Stimulated activated CD8-positive, alpha-beta memory T cell treated with anti-CD3 and anti-CD28 coated beads, Interleukin-4, amount 100 ng/mL, for 24 hours (primary cell): Measurements from ENCODE around the gene PLCL1.
"Not testable (repeated sequence)": the region's sequence is repeated elsewhere in the genome, so short reads cannot be mapped to it uniquely, and the experiment has no call there.

Source experiments
- DNase-seq: peaks from one replicate; pipeline ENCODE4 v3.0.0-alpha.2; 2020; ENCODE audit warnings: low read depth

Gene PLCL1

GRCh38 chr2:198000417-198000816, 196.0 kb downstream of the PLCL1 start:
- no peak for DNase-seq

- no peak for DNase-seq
Observed at GRCh38 chr2:198004173-198004572, 199.8 kb downstream of the PLCL1 start.

- no peak for DNase-seq
Observed at GRCh38 chr2:198004921-198005829, 200.8 kb downstream of the PLCL1 start.

GRCh38 chr2:198006733-198007132, 202.3 kb downstream of the PLCL1 start:
- no peak for DNase-seq

GRCh38 chr2:198008230-198008629, 203.8 kb downstream of the PLCL1 start:
- DNase-seq: no peak

- DNase-seq: no peak
Observed at GRCh38 chr2:198012025-198012424, 207.6 kb downstream of the PLCL1 start.

GRCh38 chr2:198016243-198016642, 211.8 kb downstream of the PLCL1 start:
- DNase-seq: no peak

GRCh38 chr2:198017068-198017467, 212.7 kb downstream of the PLCL1 start:
- DNase-seq: no peak

- DNase-seq: no peak
Observed at GRCh38 chr2:198028955-198029354, 224.6 kb downstream of the PLCL1 start.

- not testable (repeated sequence) for DNase-seq
Observed at GRCh38 chr2:198029576-198029975, 225.2 kb downstream of the PLCL1 start.

- DNase-seq: no peak
Observed at GRCh38 chr2:198033626-198034025, 229.2 kb downstream of the PLCL1 start.

GRCh38 chr2:198036029-198036879, 231.9 kb downstream of the PLCL1 start:
- DNase-seq: no peak

- no peak for DNase-seq
Observed at GRCh38 chr2:198040835-198041234, 236.4 kb downstream of the PLCL1 start.

GRCh38 chr2:198042189-198042588, 237.8 kb downstream of the PLCL1 start:
- no peak for DNase-seq

GRCh38 chr2:198044777-198045176, 240.4 kb downstream of the PLCL1 start:
- no peak for DNase-seq

- no peak for DNase-seq
Observed at GRCh38 chr2:198045227-198045626, 240.8 kb downstream of the PLCL1 start.

- DNase-seq: no peak
Observed at GRCh38 chr2:198052741-198053140, 248.3 kb downstream of the PLCL1 start.

GRCh38 chr2:198053148-198053547, 248.8 kb downstream of the PLCL1 start:
- DNase-seq: no peak

- no peak for DNase-seq
Observed at GRCh38 chr2:198053776-198054175, 249.4 kb downstream of the PLCL1 start.

GRCh38 chr2:198054299-198054698, 249.9 kb downstream of the PLCL1 start:
- DNase-seq: peak; percentile 4

- DNase-seq: no peak
Observed at GRCh38 chr2:198055716-198056115, 251.3 kb downstream of the PLCL1 start.

- DNase-seq: no peak
Observed at GRCh38 chr2:198056836-198057235, 252.4 kb downstream of the PLCL1 start.

GRCh38 chr2:198059800-198060199, 255.4 kb downstream of the PLCL1 start:
- DNase-seq: no peak
